T-helper 1 cell treated with Interleukin-12 subunit alpha and Interleukin-12 subunit beta and Interleukin-4 antibody, amounts not matched to agents 30 ng/mL and 1 ng/mL, for 36 hours (primary cell): ENCODE measurements around the gene ZNF385B. TPM values are rescaled to one million over a fixed set of nuclear protein-coding genes. Genes with fewer than 3 reads are reported as not detected.

Experiments
- intact Hi-C: fragments of 100-400 bp; cut with micrococcal nuclease; formaldehyde crosslinking; loops from one replicate; pipeline ENCODE4 v1.15.1; 2024
- total RNA-seq: library from RNA; stranded (reverse); gene quantifications from 2 replicates; pipeline ENCODE4 v1.2.3, GENCODE V29; 2022

ZNF385B gene
- total RNA-seq, 1 donor from 2014 or later = not detected

- intact Hi-C loops = no loop called here
Observed at GRCh38 chr2:179556425-179556824, 305.0 kb downstream of the ZNF385B start.

DNA sequence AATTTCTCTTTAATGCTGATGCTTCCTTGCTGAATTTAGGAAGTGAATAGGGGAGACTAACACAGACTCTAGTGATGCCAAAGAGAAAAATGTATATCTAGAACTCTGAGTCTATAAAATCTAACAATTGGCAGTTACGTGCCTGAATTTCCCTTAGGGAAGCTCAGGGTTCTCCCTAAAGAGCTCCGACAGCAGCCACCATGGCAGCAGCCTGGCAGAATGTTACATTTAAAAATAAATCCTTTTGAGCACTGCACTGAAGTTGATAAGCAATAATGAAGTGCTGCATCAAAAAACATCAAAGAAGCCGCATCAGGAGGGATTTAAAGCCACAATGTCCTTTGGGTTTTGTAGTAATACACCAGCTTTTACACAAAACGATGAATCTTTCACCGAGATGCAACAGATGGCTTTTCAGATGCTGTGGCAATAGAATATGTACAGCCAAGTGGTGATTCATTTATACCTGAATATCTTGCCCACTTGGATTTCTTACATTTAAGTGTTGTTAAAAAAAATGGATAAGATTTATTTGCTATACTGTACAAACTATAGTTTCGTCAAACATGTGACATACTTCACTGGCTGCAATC is 305.6 kb downstream of the ZNF385B start:
- intact Hi-C loops = no loop called here

GRCh38 chr2:179554639-179555386 is 306.6 kb downstream of the ZNF385B start:
- intact Hi-C loops = no loop called here

DNA sequence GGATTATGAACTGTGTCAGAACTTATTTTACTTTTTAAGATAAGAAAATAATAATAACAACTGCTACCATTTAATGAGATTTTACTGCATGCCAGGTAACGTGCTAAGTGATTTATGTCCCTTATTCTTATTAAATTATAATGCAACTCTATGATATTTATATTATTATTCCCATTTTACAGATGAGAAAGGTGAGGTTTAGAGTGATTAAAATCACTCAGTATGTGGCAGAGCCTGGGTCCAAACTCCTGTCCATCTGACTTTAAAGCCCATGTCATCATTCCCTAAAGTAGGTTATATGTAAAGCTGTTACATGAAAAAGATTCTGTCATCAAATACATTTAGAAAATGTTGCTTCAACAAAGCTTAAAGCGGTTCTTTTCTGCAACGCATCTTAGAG is 308.0 kb downstream of the ZNF385B start:
- intact Hi-C loops = no loop called here

- intact Hi-C loops = no loop called here
Observed at GRCh38 chr2:179551539-179552045, 309.8 kb downstream of the ZNF385B start.

GRCh38 chr2:179550849-179551248 is 310.6 kb downstream of the ZNF385B start:
- intact Hi-C loops = no loop called here

DNA sequence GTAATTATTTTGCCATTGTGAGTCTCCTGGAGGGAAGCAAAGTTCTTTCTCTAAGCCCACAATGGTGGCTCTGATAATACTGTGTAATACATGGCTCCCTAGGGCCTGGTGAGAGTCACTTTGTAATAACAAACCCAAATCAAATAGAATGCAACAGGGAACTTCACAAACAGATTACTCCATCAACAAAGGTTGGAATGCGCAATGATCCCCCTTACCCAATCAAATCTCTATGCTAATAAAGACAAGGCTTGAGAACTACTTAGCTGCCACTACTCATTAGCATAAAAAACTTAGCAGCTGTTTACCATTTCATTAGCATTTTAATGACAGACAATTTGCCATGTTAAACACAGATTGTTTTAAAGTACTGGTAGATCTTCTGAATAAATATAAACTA is 311.2 kb downstream of the ZNF385B start:
- intact Hi-C loops = no loop called here

DNA sequence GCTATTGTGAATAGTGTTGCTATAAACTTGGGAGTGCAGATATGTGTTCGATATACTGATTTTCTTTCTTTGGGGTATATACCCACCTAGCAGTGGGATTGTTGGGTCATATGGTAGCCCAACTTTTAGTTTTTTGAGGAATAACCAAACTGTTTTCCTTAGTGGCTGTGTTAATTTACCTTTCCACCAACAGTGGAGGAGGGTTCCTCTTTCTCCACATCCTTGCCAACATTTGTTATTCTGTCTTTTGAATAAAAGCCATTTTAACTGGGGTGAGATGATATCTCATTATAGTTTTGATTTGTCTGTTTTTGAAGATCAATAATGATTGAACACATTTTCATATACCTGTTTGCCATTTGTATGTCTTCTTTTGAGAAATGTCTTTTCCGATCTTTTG is 314.8 kb downstream of the ZNF385B start:
- intact Hi-C loops = no loop called here

DNA sequence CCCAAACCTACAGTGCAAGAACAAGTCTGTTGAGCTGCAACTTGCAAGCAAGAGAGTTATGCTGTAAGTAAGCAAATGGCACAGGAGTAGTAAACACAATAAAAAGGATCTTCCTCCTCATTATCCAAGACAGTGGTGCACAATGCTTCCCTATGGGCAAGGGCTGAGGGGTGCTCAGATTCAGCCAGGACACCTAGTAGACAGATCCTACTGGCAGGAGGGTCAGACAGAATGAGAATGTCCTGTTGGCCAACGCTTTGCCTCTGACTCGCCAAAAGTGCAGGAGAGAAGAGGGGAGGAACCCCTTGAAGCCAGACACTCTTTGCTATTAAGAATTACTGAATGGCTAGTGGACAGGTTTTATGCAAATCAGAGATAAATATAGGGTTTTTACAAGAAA is 316.4 kb downstream of the ZNF385B start:
- intact Hi-C loops = no loop called here

DNA sequence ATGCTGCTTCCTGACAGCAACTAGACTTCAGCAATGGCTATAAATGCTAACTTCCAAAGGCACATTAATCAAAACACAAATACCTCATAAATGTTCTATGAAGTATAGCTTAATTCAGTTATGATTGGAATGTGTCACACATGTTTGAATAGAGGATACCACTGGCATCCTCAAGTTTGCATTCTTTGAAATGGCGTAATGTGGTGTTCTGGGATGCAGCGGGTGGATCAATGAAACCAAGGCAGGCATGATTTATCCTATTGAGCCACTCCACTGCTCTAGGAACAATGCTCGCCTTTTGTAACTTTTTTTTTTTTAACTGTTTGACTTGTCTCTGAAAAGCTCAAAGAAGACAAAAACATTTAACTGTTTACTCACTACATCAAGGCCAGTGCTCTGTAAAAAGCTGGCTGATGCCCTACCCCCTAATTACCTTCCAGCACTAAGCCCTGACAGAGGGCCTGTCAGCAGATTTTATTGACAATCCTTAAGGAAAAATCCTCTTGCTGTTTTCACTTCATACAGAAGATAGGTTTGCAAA is 318.0 kb downstream of the ZNF385B start:
- intact Hi-C loops = no loop called here

DNA sequence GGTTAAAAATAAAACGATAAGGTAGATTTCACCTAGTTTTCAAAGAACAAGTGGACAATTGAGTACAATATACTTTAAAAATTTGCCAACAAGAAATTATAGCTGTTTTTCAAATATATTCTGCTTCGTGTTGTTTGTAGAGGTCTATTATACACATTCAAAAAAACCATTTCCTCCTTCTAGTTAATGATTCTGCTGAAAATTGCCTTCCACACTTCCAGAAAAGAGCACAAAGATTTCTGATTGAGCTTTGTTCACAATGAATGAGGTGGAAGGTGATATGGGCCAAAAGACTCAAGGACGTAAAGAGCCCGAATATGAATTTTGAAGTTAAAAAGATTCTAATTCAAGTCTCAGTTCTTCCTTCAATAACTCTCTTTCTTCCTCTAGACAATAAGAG is 319.8 kb downstream of the ZNF385B start:
- intact Hi-C loops = no loop called here

DNA sequence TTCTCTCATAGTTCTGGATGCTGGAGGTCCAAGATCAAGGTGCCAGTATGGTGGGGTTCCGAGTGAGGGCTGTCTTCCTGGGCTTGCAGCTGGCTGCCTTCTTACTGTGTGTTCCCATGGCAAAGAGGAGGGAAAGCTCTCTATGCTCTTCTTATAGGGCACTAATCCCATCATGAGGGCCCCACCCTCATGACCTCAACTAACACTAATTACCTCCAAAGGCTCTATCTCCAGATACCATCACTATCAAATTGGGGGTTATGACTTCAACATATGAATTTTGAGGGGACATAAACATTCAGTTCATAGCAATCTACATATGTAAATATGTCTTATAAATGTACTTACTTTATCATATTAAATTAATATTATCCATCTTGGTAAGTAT is 322.3 kb downstream of the ZNF385B start:
- intact Hi-C loops = no loop called here

DNA sequence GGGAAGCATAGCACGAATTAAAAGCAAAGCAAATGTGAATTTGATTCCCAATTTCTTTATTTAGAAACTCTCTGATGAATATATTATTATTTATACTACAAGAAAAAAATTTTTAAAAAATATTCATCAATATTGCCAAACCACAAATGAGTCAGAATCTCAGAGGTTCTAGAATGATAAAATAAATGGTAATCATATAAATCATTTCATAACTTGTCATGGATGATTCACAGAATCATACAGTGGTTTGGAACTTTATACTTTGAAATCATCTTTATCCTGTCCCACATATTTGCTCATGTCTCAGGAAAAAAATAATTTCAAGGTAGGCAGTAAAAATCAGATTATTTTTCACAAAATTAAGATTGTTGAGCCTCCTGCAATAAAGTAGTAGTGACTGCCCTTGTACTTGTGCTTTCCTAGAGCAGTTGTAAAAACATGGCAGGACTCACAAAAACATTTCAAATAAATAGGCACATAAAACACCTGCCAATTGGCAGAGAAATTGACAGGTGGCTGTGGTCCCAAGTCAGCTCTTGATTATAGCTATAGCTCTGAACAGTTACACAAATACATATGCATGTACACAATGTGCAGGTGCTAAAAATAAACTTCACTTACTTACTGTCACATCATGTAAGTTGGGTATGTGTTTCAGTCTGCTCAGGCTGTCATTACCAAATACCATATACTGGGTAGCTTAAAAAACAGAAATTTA is 322.8 kb downstream of the ZNF385B start:
- intact Hi-C loops = no loop called here

DNA sequence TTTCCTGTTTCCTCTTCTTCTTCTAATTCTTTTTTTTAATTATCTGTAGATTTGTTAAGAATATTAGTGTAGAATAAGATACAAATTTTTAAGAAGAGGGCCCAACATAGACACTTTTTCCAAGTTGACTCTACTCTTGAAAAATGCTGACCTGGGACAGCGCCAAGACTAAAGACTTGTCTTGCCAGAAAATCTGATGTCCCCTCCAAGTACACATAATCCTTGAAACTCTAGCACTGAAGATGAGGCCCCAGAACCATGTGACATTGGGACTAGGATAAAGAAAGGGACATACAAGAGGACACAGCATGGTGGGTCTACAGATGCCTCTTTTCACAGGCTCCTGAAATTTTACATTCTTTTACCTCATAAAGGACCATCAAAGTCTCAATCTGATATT is 325.2 kb downstream of the ZNF385B start:
- intact Hi-C loops = no loop called here

DNA sequence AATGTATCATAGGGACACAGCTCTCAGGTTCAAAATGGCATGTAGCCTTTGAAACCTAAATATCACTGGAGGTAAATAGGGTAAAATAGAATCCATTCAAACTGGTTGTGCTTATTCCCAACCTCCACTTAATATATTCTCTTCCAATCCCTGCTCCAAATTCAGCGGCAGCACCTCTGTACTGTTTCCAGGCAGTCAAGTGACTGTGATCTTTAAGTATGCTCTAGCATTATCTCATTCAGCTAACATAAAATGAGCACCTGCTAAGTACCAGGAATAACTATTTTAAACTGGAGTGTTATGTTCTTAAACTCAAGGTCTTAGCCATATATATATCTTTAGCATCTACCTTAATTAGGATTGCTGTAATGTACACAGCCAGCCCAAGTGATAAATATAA is 327.5 kb downstream of the ZNF385B start:
- intact Hi-C loops = no loop called here

- intact Hi-C loops = no loop called here
Observed at GRCh38 chr2:179532863-179533278, 328.5 kb downstream of the ZNF385B start.

- intact Hi-C loops = no loop called here
Observed at GRCh38 chr2:179528576-179529069, 332.8 kb downstream of the ZNF385B start.

DNA sequence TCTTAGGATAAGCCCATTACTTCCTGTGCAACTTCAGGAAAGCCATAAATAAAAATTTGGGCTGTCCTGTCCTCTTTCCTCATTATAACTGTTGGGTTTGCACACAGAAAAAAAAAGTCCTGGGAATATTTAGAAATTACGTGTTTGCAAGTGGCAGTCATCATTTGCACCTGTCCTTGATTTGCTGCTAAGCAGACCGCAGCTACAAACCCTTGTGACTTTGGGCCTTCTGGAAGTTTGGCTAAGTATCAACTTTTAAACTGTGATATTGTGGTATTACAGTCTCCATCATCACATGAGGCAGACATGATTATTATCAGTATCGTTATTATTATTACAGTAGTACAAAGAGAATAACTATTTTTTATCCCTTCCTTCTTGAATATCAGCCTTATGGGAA is 336.1 kb downstream of the ZNF385B start:
- intact Hi-C loops = no loop called here

GRCh38 chr2:179524809-179525339 is 336.5 kb downstream of the ZNF385B start:
- intact Hi-C loops = no loop called here

DNA sequence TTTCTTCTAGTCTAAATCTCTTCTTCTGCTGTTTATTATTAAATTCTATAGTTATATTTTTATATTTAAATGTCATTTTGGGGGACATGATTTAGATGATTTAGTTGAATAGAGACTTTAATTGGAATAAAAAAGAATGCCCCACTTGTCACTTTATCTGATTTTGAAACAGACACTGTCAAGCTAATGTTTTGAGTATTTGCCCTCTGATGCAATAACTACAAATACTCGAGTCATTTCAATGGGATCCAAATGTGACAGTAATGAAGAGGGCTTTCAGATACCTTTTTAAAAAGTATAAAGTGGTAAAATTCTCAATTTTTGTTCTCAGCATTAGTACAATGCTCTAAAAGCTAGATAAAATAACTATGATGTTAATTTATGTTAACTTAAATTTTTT is 339.5 kb downstream of the ZNF385B start:
- intact Hi-C loops = no loop called here

GRCh38 chr2:179518830-179519229 is 342.6 kb downstream of the ZNF385B start:
- intact Hi-C loops = no loop called here

DNA sequence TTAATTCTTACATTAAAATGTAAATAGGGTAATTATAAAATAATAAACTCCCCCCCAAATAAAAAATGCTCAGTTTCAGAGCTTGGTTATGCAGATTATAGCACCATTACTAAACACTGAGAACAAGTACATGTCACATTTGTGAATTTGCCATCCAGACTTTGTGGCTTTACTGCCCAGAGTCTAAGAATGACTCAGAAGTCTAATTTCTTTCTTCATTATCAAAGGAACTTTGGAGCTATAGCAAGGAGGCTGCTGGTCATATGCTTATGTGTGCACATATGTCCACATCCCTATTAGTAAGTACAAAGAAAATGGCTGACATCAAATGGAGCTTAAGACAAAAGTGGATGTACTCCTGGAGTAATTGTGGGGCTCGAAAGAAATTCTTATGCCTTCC is 348.2 kb downstream of the ZNF385B start:
- intact Hi-C loops = no loop called here
